Cardiac septum (tissue), 1 donor: ENCODE data around the gene SH3BP5. TPM values are rescaled to one million over a fixed set of nuclear protein-coding genes. Genes with fewer than 3 reads are reported as not detected.
A peak's percentile ranks its signal among the peaks of the same experiment; 100 is the strongest.

ENCODE experiments used
- DNase-seq: peaks from one replicate; pipeline ENCODE4 v3.0.0-alpha.2; 2020; ENCODE audit warnings: low spot score
- intact Hi-C: fragments of 100-400 bp; cut with DNase I; formaldehyde crosslinking; loops from one replicate; pipeline ENCODE4 v1.14.0; 2022
- total RNA-seq: library from RNA; stranded (reverse); fragmentation: NEBNext Ultra II Directional; extraction: Animal tissue kit (Norgen Biotek cat#: 25700); gene quantifications from one replicate; pipeline ENCODE4 v1.2.1, GENCODE V29; 2021
- donor health status: DM: no; HTN: no; CAD: no.

Gene SH3BP5
- total RNA-seq, 1 donor from 2014 or later, result 11.4 TPM

GRCh38 chr3:15348246-15348645 lies 15.9 kb upstream of the SH3BP5 start:
- no peak for DNase-seq
- intact Hi-C loops, result no loop called here

- intact Hi-C loops, result no loop called here
- no peak for DNase-seq
Observed at GRCh38 chr3:15347737-15348110, 15.3 kb upstream of the SH3BP5 start.

- no peak for DNase-seq
- intact Hi-C loops, result no loop called here
Observed at GRCh38 chr3:15347063-15347736, 14.8 kb upstream of the SH3BP5 start.

- no peak for DNase-seq
- intact Hi-C loops, result no loop called here
Observed at GRCh38 chr3:15346516-15346915, 14.1 kb upstream of the SH3BP5 start.

- no peak for DNase-seq
- intact Hi-C loops, result no loop called here
Observed at GRCh38 chr3:15345608-15346137, 13.3 kb upstream of the SH3BP5 start.

- intact Hi-C loops, result no loop called here
Observed at GRCh38 chr3:15345066-15345607, 12.8 kb upstream of the SH3BP5 start.

GRCh38 chr3:15342945-15343344 lies 10.6 kb upstream of the SH3BP5 start:
- no peak for DNase-seq

More at GRCh38 chr3:15345066-15345607, 12.8 kb upstream of the SH3BP5 start:
- no peak for DNase-seq

GRCh38 chr3:15342246-15342645 lies 9.9 kb upstream of the SH3BP5 start:
- intact Hi-C loops, result no loop called here
- no peak for DNase-seq

More at GRCh38 chr3:15342945-15343344, 10.6 kb upstream of the SH3BP5 start:
- intact Hi-C loops, result no loop called here

GRCh38 chr3:15341030-15341726 lies 8.8 kb upstream of the SH3BP5 start:
- DNase-seq, result no peak
- intact Hi-C loops, result no loop called here

- intact Hi-C loops, result no loop called here
- DNase-seq, result no peak
Observed at GRCh38 chr3:15339786-15340215, 7.4 kb upstream of the SH3BP5 start.

- intact Hi-C loops, result no loop called here
Observed at GRCh38 chr3:15339001-15339400, 6.6 kb upstream of the SH3BP5 start.

GRCh38 chr3:15337963-15338362 lies 5.6 kb upstream of the SH3BP5 start:
- no peak for DNase-seq
- intact Hi-C loops, result no loop called here

More at GRCh38 chr3:15339001-15339400, 6.6 kb upstream of the SH3BP5 start:
- no peak for DNase-seq

GRCh38 chr3:15336057-15336456 lies 3.7 kb upstream of the SH3BP5 start:
- DNase-seq, result no peak
- intact Hi-C loops, result no loop called here

GRCh38 chr3:15333956-15334263 lies 1.5 kb upstream of the SH3BP5 start:
- intact Hi-C loops, result loop anchor here (2.0 kb wide), 1 partner anchor 45 kb away; no protein-coding TSS in a partner anchor

GRCh38 chr3:15333099-15333955 lies 941 bp upstream of the SH3BP5 start:
- no peak for DNase-seq
- intact Hi-C loops, result loop anchor here (2.0 kb wide), 1 partner anchor 45 kb away; no protein-coding TSS in a partner anchor

More at GRCh38 chr3:15333956-15334263, 1.5 kb upstream of the SH3BP5 start:
- no peak for DNase-seq

- intact Hi-C loops, result loop anchor here (1.0 to 2.0 kb wide), 2 partner anchors 47 to 64 kb away; no protein-coding TSS in a partner anchor
- peak; percentile 75 for DNase-seq
Observed at GRCh38 chr3:15331606-15332404, 581 bp downstream of the SH3BP5 start.

GRCh38 chr3:15331072-15331605 lies 1.2 kb downstream of the SH3BP5 start:
- no peak for DNase-seq
- intact Hi-C loops, result no loop called here

GRCh38 chr3:15330031-15330596 lies 2.3 kb downstream of the SH3BP5 start:
- intact Hi-C loops, result no loop called here
- DNase-seq, result no peak
